BLaER1 treated with 17β-estradiol and CSF1 and Interleukin-3, amounts not matched to agents 10 nM and 100 nM (cell line): ENCODE data around the gene CLDND2.
A peak's percentile ranks its signal among the peaks of the same experiment; 100 is the strongest.

Experiments used
- H3K27ac ChIP-seq, 11 experiments: shearing (Covaris generic); formaldehyde crosslinking; 2 replicates each; pipeline ENCODE4 v1.8.1; 2022
- H3K27me3 ChIP-seq, 11 experiments: shearing (Covaris generic); formaldehyde crosslinking; 2 replicates each; pipeline ENCODE4 v1.8.1; 2022
- H3K36me3 ChIP-seq, 11 experiments: shearing (Covaris generic); formaldehyde crosslinking; 2 replicates each; pipeline ENCODE4 v1.8.1; 2022
- H3K4me1 ChIP-seq, 10 experiments: shearing (Covaris generic); formaldehyde crosslinking; 2 replicates each; pipeline ENCODE4 v1.8.1; 2022
- H3K4me2 ChIP-seq, 11 experiments: shearing (Covaris generic); formaldehyde crosslinking; 2 replicates each; pipeline ENCODE4 v1.8.1; 2022
- H3K4me3 ChIP-seq, 10 experiments: shearing (Covaris generic); formaldehyde crosslinking; 2 replicates each; pipeline ENCODE4 v1.8.1; 2022
- H3K9ac ChIP-seq, 11 experiments: shearing (Covaris generic); formaldehyde crosslinking; 2 replicates each; pipeline ENCODE4 v1.8.1; 2022
- H3K9me3 ChIP-seq, 11 experiments: shearing (Covaris generic); formaldehyde crosslinking; replicated peaks in 1 of 11; 2 replicates each; pipeline ENCODE4 v1.8.1; 2022
- H4K20me1 ChIP-seq, 11 experiments: shearing (Covaris generic); formaldehyde crosslinking; 2 replicates each; pipeline ENCODE4 v1.8.1; 2022
- Cebpa-rat ChIP-seq, 11 experiments: shearing (Covaris generic); IDR thresholded peaks; 2 replicates each; pipeline ENCODE4 v1.8.1; 2022

Gene CLDND2

DNA sequence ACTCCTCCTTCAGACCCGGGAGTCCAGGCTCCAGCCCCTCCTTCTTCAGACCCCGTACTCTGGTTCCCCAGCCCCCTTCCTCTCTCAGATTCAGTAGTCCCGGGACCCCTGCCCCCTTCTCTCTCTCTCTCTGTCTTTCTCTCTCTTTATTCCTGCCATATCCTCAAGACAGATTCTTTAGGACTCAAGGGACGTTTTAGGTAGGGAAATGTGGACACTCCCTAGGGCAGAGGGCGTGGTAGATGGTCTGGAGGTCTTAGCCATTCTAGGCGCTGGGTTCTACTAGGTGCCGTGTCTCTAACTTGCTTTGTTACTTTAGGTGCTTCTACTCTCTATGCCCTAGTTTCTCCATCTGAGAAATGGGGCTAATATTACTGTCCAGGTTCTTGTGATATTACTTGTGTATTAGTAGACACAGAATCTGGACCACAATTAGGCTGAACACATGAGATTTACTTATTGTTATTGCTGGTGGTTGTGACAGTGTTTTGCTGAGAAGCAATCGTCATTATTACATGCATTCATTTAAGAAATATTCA lies 22.3 kb upstream of the CLDND2 start:
- Histone ChIP-seq H3K9me3 (0 out of 22 replicates have a peak, but pooled peaks cover 0 to 7% (median 0%) of the 10 kb centered on the region in 11 experiments), H3K9ac (peak overlapping the region in 8 of 11 experiments; percentile 15 to 50 (median 37); a peak in 6 of 22 replicates), H3K27me3 (no peaks in the 10 kb centered on the region), H3K27ac (peak overlapping the region; percentile 8 to 78 (median 65); a peak in 21 of 22 replicates), H3K36me3 (no peaks in the 10 kb centered on the region), H4K20me1 (no peaks in the 10 kb centered on the region), H3K4me1 (peaks cover 20 to 44% (median 34%) of the 10 kb centered on the region in 10 experiments; a peak in 19 of 20 replicates), H3K4me3 (0 out of 20 replicates have a peak overlapping the region, but pooled peaks of 1 of the 10 experiments have one; percentile 7), H3K4me2 (peak overlapping the region; percentile 19 to 57 (median 38); a peak in 19 of 22 replicates)
- TF ChIP-seq Cebpa-rat (IDR thresholded peaks at IDR 0.05): no peak

DNA sequence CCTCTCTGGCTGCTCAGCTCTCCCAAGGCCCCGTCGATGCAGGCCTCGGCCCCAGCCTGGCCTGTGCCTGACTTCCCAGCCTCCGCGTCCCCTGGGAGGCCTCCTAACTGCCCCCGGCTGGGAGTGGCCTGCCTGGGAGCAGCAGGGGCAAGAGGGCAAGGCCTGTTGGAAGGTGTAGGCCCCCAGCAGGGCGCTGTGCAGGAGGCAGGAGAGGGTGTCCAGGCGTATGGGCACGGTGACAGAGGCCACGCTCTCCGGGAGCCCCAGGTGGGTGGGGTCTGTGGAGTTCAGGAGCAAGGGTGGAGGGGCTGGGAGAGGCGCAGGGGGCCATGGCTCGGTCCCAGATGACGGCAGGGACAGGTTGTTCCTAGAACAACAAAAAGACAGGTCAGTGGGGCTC lies 20.3 kb upstream of the CLDND2 start:
- no peak overlapping the region for H3K27ac ChIP-seq
- no peaks in the 10 kb centered on the region for H3K9me3 ChIP-seq
- peaks cover 11 to 31% (median 17%) of the 10 kb centered on the region in 10 experiments; a peak in 17 of 20 replicates for H3K4me1 ChIP-seq
- no peaks in the 10 kb centered on the region for H3K27me3 ChIP-seq
- no peaks in the 10 kb centered on the region for H4K20me1 ChIP-seq
- no peaks in the 10 kb centered on the region for H3K36me3 ChIP-seq
- H3K4me2 ChIP-seq: no peak overlapping the region
- no peak for TF ChIP-seq Cebpa-rat (IDR thresholded peaks at IDR 0.05)
- no peak overlapping the region for H3K4me3 ChIP-seq
- H3K9ac ChIP-seq: no peak overlapping the region

DNA sequence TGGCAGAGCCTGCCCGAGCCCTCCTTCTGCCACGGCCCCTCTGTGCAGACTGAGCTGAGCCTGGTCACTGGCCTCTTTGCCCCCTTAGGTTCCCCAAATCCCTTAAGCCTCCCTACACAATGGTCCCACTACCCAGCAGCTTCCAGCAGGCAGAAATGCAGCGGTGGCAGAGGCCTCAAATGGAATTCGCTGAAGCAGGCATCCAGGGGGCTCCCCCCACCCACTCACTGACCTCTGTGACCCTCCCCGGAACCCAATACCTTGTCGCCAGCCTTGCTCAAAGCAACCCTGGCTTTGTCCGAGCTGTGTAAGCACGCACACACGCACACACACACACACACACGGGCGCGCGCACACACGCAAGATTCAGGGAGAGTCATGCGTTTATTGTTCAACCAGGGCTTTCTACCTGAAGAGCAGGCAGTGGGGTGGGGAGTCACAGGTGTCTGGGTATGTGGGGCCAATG lies 19.2 kb upstream of the CLDND2 start, which contains the start of gene LIM2:
LIM2 (minus strand) TSS at position 51 of the 466 bp plus-strand sequence. CDS start 531 bp downstream, outside the sequence.
- no peak within 1 kb of the TSS for H3K27ac ChIP-seq
- H3K9me3 ChIP-seq: no peaks in the 10 kb centered on the region
- no peaks in the 10 kb centered on the region for H3K36me3 ChIP-seq
- peaks cover 1 to 20% (median 11%) of the 10 kb centered on the region in 10 experiments; a peak in 13 of 20 replicates for H3K4me1 ChIP-seq
- H4K20me1 ChIP-seq: no peaks in the 10 kb centered on the region
- H3K27me3 ChIP-seq: no peaks in the 10 kb centered on the region
- H3K9ac ChIP-seq: no peak within 1 kb of the TSS
- no peak within 1 kb of the TSS for H3K4me2 ChIP-seq
- H3K4me3 ChIP-seq: no peak within 1 kb of the TSS
- no peak for TF ChIP-seq Cebpa-rat (IDR thresholded peaks at IDR 0.05)

DNA sequence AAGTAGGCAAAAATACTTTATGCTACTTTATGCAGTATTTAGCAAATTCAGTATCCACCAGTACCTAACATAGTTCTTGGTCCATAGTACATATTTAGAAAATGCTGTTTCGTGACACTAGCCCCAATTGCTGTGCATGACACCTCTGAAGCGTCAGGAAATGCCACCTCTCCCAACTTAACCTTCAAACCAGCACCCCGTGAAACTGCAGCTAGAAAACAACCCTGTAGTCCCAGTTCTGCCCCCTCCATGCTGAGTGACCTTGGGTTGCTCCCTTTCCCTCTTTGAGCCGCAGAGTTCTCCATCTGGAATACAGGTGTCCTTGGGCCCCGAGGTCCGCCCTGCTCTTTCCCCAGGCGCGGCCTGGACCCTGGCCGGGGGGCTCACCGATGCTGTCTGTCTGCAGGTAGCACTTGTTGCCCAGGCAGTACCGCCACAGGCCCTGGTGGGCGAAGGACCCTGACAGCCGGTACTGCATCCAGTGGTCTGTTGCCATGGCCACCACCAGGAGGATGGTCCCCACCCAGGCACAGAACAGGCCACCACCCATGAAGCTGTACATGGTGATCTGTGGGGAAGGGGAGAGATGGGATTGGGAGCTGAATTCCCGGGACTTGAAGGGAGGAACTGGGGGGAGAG lies 18.2 kb upstream of the CLDND2 start:
- no peak overlapping the region for H3K27ac ChIP-seq
- H3K9ac ChIP-seq: no peak overlapping the region
- no peaks in the 10 kb centered on the region for H3K36me3 ChIP-seq
- H4K20me1 ChIP-seq: no peaks in the 10 kb centered on the region
- peaks cover 0 to 17% (median 11%) of the 10 kb centered on the region in 10 experiments; a peak in 13 of 20 replicates for H3K4me1 ChIP-seq
- no peak for TF ChIP-seq Cebpa-rat (IDR thresholded peaks at IDR 0.05)
- H3K4me3 ChIP-seq: no peak overlapping the region
- H3K4me2 ChIP-seq: no peak overlapping the region
- H3K27me3 ChIP-seq: no peaks in the 10 kb centered on the region
- peaks cover 0 to under 1% (median under 1%) of the 10 kb centered on the region in 11 experiments; a peak in 7 of 22 replicates for H3K9me3 ChIP-seq

DNA sequence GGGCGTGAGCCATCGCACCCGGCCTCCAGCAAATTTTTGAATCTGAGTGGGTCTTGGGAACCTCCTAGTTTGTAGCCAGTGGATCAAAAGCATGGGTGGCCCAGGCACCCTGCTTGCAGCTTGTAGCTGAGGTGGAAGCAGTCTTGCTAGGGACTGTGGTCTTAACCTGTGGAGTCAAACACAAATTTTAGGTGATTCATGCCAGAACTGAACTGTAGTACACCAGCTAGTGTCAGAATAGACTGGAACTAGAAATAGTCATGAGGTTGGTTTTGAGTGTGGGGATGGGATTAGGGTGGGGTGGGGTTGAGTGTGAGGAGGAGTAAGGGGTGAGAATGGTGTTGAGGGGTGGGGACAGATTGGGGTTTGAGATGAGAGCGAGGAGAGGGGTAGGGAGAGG lies 13.2 kb upstream of the CLDND2 start:
- H3K9ac ChIP-seq: no peak overlapping the region
- no peak for TF ChIP-seq Cebpa-rat (IDR thresholded peaks at IDR 0.05)
- H3K27me3 ChIP-seq: no peaks in the 10 kb centered on the region
- no peak overlapping the region for H3K4me2 ChIP-seq
- H3K4me3 ChIP-seq: no peak overlapping the region
- H3K9me3 ChIP-seq: peaks cover 6 to 14% (median 12%) of the 10 kb centered on the region in 11 experiments; a peak in 21 of 22 replicates
- H3K36me3 ChIP-seq: no peaks in the 10 kb centered on the region; a peak in 1 of 22 replicates
- H3K4me1 ChIP-seq: peaks cover 0 to 38% (median 28%) of the 10 kb centered on the region in 10 experiments; a peak in 17 of 20 replicates
- H4K20me1 ChIP-seq: no peaks in the 10 kb centered on the region
- H3K27ac ChIP-seq: no peak overlapping the region

DNA sequence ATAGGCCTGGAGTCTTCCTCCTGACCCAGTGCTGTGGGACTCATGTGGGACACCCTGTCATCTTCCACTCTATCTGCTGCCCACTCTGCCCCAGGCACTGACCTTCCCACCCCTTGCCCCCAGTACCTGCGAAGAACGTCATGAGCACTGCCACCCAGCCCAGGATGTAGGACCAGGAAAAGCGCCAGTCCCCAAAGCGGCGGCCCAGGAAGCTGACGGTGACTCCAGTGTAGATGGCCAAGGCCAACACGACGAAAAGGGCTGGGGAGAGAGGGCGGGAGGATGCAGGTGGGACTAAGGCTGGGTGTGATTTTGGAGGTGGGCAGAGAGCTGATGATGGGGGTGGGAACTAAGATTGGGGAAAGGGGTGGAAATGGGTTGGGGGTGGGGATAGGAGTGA lies 11.6 kb upstream of the CLDND2 start:
- Histone ChIP-seq H3K4me1 (peaks cover 13 to 51% (median 44%) of the 10 kb centered on the region in 10 experiments), H4K20me1 (no peaks in the 10 kb centered on the region), H3K36me3 (no peaks in the 10 kb centered on the region; a peak in 1 of 22 replicates), H3K27ac (peak overlapping the region in 8 of 11 experiments; percentile 39 to 63 (median 48); a peak in 13 of 22 replicates), H3K4me2 (peak overlapping the region in 10 of 11 experiments; percentile 18 to 82 (median 72); a peak in 20 of 22 replicates), H3K9me3 (peaks cover 6 to 14% (median 12%) of the 10 kb centered on the region in 11 experiments; a peak in 21 of 22 replicates), H3K4me3 (no peak overlapping the region), H3K9ac (no peak overlapping the region; a peak in 1 of 22 replicates), H3K27me3 (no peaks in the 10 kb centered on the region)
- TF ChIP-seq Cebpa-rat (IDR thresholded peaks at IDR 0.05): no peak

DNA sequence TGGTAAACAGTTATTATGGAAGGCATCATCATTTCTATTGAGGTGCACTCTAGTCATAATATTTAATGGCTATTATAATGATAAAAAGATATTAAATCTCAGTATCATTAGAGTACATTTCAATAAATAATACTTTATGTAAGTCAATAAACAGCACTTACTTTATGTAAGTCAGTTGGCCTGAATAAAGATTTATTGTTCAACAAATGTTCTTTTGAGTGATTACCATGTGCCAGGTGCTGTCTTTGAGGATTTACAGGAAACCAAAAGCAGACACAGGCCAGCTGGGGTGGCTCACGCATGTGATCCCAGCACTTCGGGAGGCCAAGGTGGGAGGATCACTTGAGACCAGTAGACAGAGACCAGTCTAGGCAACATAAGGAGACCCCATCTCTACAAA lies 8.6 kb upstream of the CLDND2 start:
- Histone ChIP-seq H3K27me3 (no peaks in the 10 kb centered on the region), H3K4me2 (peak overlapping the region in 5 of 11 experiments; percentile 0 to 98 (median 37); a peak in 9 of 22 replicates), H3K9ac (no peak overlapping the region), H4K20me1 (no peaks in the 10 kb centered on the region), H3K27ac (peak overlapping the region in 5 of 11 experiments; percentile 26 to 98 (median 37); a peak in 6 of 22 replicates), H3K9me3 (peaks cover 6 to 18% (median 12%) of the 10 kb centered on the region in 11 experiments; a peak in 21 of 22 replicates), H3K4me1 (peaks cover 41 to 78% (median 72%) of the 10 kb centered on the region in 10 experiments), H3K36me3 (no peaks in the 10 kb centered on the region; a peak in 1 of 22 replicates), H3K4me3 (no peak overlapping the region)
- no peak for TF ChIP-seq Cebpa-rat (IDR thresholded peaks at IDR 0.05)

DNA sequence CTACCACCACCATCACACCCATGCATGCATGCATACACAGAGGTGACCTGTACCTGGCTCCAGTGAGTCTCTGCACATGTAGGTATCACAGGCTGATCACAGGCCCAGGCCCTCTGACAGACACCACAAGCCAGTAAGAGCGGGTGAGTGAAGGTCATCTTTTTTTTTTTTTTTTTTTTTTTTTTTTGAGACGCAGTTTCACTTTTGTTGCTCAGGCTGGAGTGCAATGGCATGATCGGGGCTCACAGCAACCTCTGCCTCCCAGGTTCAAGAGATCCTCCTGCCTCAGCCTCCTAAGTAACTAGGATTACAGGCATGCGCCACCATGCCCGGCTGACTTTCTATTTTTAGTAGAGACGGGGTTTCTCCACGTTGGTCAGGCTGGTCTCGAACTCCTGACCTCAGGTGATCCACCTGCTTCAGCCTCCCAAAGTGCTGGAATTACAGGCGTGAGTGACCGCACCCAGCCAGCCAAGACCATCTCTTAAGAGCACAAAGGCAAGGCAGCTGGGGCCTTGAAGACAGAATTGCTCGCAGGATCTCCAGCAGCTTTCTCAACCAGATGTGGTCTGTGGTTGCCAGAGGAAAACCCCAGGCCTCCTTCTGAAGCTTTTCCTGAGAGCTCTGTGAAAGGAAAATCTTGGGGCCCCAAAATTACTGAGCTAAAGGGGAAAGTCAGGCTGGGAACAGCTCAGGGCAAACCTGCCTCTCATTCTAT lies 6.9 kb upstream of the CLDND2 start:
- H3K27me3 ChIP-seq: no peaks in the 10 kb centered on the region
- H3K4me2 ChIP-seq: peak overlapping the region; percentile 62 to 100 (median 98)
- peak overlapping the region in 10 of 11 experiments; percentile 6 to 73 (median 63); a peak in 18 of 22 replicates for H3K9ac ChIP-seq

More for the DNA sequence above, 6.9 kb upstream of the CLDND2 start:
- H3K4me1 ChIP-seq: peaks cover 59 to 91% (median 86%) of the 10 kb centered on the region in 10 experiments
- H3K27ac ChIP-seq: peak overlapping the region in 10 of 11 experiments; percentile 41 to 100 (median 98); a peak in 19 of 22 replicates
- TF ChIP-seq Cebpa-rat (IDR thresholded peaks at IDR 0.05): peak in 8 of 11 experiments; percentile 32 to 86 (median 63); a peak in 12 of 22 replicates
- H3K4me3 ChIP-seq: peak overlapping the region in 3 of 10 experiments; percentile 3 to 26 (median 18); a peak in 2 of 20 replicates
- no peaks in the 10 kb centered on the region for H3K36me3 ChIP-seq
- no peaks in the 10 kb centered on the region for H4K20me1 ChIP-seq
- peaks cover 0 to 5% (median 0%) of the 10 kb centered on the region in 11 experiments; a peak in 3 of 22 replicates for H3K9me3 ChIP-seq
